ENCODE measurements around the gene CCDC188.

GRCh38 chr22:20115691-20116375 lies 35.0 kb downstream of the CCDC188 start, which contains the start of gene RANBP1:
- no peak for TF ChIP-seq CTCF (conservative IDR thresholded peaks at IDR 0.05; ENCODE audit: low read depth, low read length)
- TF ChIP-seq EZH2phosphoT487 (IDR thresholded peaks at IDR 0.05; ENCODE audit: borderline replicate concordance, low read length), result no peak
- TF ChIP-seq EZH2 (IDR thresholded peaks at IDR 0.05; ENCODE audit: low read length, unreplicated experiment), result no peak

Measured in PC-3 (cell line).